GM19239 (cell line): ENCODE data around the gene EEF1G.
"Not testable (repeated sequence)": the region's sequence is repeated elsewhere in the genome, so short reads cannot be mapped to it uniquely, and the experiment has no call there.

ENCODE experiments used
- DNase-seq: peaks from one replicate; pipeline ENCODE4 v3.0.0; 2011; ENCODE audit warnings: low spot score; ENCODE audit not compliant: insufficient read length
- FAIRE-seq: peaks from 2 replicates; lab custom pipeline; 2011; peaks lifted over from hg19 to GRCh38; lab: Jason Lieb, UNC

EEF1G gene

DNA sequence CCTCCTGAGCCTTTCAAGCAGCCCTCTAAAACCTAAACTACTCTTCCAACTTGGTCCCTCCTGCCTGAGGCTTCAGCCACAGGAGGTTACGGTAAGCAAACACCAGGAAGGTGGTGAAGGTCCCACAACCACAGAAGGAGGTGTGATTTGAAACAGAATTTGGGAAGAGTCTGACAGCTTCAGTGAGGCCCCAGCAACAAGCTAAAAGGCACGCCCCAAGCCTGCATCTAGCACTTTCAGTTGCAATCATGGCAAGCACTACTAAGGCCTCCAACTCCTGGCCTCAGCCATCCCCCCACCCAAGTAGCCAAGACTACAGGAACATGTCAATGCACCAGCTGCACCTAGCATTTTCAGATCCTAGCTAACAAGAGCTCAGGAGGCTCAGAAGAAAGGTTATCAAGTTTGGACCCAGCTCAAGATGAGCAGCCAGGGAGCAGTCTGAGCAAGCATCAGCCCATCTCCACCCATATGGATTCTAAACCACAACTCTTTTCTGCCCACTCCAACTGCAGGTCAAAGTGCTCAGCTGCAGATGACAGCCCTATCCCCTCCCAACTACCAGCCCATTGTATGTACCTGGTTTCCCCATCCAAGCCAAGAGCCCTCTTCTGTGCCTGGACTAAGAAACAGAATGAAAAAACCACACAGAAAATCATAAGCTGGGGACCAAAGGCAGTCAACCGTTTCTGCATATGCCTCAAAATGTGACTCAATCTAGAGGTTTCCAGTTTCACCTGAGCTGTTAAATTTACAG is 16.6 kb downstream of the EEF1G start:
- FAIRE-seq (peak; percentile 84), DNase-seq (no peak)

DNA sequence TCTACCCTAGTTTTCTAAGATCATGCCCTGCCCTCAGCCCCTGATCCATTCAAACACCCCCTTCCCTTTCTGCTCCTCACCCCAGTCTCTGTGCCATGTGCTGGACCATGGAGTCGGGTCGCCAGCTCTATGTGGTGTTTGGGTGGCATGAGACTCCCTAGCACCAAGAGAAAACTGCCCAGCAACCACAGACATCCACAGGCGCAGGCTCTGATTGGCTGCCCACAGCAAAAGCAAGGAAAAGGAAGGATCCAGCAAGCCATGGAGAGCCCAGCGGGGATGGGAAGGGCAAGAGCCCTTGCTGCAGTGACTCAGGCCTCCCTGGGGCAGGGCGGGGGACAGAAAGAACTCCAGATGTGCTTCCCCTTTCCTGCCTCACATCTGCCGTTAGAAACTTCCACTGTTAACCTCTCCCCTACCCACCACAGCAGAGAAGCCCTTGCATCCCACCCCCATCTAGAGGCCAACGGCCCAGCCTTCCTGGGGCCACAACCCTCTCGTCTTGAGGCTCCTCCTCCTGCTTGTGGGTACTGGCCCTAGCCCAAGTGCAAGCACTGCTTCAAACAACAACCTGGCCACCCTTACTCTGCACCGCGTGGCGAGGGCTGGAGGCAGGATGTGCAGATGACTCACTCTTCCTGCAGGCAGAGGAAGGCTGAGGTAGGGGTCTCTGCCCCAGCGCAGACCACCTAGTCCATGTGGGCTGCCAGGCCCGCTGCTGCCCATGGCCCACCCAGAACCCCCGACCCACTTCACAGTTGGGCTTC is 17.4 kb downstream of the EEF1G start:
- DNase-seq (no peak), FAIRE-seq (no peak)

DNA sequence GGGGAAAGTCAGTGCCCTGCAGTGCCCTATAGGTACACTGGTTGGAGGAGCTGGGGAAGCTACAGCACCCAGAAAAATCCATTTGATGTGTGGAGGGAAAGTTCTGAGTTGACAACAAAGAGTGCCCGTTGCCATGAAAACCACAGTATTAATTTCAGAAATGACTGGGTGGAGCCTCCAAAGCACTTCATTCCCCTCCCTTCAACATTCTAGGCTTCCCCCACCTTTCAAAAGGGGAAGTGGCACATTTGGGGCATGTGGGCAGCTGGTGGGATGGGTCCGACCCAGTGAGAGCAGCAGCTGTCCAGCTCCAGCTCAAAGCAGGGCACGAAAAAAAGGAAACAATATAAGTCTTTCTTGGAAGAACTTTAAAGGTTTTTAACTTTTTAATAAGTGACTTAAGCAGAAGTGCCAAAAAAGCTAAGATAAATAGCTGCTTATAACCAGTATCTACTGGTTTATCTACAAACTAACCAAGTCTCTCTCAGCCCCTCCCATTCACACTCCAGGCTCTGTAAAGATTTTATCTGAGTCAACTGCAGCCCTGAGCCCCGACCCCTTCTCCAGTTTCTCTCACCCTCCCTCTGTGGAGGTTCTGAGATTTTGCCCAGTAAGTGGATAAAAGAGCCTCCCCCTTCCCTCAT is 18.1 kb downstream of the EEF1G start:
- FAIRE-seq (peak; percentile 89), DNase-seq (no peak)

DNA sequence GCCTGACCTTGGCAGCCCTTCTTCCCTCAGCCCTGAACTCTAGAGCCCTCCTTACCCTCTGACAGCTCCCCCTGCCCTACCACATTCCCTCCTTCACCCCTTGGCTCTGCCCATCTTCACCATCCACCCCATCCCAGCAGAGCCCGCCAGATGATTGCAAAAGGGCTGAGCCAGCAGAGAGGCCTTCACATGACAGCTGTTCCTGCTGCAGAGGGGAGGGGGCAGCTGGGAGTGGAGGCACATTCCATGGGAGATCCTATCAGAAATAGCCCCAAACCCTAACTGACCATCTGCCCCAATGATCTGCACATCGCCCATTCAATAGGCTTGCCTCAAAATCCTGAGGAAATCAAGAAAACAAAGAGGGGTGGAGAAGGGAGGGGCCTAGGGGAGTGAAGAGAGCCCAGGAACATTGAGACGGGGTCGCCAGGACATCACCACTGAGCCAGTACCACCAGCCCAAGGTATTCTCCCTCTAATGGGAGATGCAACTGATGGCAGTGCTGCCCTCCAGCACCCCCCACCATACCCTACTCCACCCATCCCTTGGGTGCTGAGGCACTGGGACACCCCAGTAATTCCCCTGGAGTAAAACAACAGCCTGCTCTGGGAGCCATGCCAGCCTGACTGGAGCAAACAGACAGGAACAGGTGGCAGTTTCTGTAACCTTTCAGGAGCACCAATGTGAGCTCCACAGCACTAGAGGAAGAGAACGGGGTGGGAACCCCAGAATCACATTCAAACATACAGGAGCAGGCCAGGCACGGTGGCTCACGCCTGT is 19.1 kb downstream of the EEF1G start:
- DNase-seq (no peak), FAIRE-seq (no peak)

DNA sequence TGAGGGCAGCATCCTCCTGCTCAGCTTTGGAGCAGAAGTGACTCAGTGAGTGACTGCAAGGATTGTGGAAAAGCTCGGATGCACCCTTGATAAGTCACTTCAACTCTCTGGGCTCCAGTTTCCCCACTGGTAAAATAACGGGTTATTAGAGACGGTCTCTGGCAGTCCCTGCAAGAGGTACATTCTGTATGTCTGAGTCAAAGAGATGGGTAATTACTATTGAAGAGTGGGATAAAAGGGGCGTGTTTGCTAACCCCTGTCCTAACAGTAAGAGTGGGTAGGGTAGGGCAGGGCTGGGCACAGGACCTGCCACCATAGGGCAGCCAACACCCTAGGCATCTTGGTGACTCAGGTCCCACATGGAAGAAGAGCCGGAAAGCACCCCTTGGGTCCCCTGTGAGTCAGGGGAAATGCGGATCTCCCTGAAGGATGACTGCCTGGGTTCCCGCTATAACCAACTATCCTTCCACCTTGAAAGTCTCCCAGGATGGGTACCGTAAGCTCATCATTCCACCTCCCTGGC is 19.8 kb downstream of the EEF1G start:
- DNase-seq (no peak), FAIRE-seq (no peak)

DNA sequence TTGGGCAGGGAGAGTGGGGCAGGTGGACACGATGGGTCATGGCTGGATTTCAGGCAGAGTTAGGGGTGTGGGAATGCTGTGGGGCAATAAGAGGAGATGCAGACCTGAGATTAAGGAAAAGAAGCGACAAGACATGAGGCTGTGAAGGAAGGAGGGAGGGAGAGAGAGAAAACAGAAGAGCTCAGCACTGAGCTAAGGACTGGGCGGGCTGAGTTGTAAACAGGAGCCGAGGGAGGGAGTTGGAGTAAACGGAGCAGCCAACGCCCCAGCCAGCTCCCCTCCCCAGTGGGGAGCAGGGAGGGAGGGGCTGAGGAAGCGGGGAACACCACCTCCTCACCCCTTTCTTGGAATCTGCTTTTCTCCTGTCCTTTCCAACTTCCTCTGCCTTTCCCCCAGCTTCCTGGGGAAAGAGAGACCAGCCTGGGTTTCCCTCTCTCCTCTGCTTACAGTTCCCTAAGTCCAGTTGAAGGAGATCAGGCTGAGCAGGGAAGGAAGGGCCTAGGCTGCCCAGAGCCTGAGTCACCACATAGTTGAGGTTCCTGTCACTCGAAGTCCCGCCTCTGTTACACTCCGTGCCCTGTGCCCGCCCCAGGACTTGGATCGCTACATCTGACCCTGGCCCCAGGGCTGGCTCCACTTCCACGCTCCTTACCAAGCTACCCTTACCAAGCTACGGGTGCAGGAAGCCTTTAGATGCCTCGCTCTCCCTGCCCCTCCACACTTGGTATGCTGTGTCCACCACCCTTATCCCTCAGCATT is 20.4 kb downstream of the EEF1G start:
- no peak for DNase-seq
- FAIRE-seq = no peak

DNA sequence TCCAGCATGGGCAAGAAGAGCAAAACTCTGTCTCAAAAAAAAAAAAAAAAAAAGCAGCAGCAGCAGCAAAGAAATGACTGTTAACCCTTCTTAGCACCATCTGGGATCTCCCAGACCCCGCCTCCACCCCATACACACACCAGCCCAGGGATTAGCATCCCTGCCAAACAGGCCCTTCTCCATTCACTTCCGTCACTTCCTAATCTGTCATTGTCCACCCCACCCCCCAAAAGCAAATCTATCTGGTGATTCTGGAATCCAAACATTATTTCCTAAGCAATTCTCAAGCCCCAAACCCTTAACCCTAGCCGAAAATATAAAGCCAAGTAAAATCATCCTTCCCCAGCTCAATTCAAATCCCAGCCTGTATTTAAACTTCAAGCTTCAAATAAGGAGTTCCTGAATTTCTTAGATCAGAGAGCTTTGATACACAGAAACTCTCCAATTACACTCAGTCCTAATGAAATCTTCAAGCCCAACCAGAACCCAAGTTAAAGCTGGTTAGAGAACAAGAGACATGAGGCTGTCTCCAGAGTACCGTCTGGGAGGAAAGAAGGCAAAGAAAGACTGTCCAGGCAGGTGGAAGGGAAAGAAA is 21.1 kb downstream of the EEF1G start:
- FAIRE-seq (no peak), DNase-seq (no peak)

DNA sequence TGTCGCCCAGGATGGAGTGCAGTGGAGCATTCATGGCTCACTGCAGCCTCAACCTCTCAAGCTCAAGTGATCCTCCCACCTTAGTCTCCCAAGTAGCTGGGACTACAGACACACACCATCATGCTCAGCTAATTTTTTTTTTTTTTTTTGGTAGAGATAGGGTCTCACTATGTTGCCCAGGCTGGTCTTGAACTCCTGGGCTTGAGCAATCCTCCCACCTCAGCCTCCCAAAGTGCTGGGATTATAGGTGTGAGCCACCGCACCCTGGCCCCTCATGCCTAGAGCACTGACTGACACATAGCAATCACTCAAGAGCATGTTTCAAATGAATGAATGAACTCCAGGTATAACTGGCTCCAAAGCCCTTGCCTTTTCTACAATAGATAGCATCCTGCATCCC is 23.2 kb downstream of the EEF1G start:
- not testable (repeated sequence) for DNase-seq, FAIRE-seq

DNA sequence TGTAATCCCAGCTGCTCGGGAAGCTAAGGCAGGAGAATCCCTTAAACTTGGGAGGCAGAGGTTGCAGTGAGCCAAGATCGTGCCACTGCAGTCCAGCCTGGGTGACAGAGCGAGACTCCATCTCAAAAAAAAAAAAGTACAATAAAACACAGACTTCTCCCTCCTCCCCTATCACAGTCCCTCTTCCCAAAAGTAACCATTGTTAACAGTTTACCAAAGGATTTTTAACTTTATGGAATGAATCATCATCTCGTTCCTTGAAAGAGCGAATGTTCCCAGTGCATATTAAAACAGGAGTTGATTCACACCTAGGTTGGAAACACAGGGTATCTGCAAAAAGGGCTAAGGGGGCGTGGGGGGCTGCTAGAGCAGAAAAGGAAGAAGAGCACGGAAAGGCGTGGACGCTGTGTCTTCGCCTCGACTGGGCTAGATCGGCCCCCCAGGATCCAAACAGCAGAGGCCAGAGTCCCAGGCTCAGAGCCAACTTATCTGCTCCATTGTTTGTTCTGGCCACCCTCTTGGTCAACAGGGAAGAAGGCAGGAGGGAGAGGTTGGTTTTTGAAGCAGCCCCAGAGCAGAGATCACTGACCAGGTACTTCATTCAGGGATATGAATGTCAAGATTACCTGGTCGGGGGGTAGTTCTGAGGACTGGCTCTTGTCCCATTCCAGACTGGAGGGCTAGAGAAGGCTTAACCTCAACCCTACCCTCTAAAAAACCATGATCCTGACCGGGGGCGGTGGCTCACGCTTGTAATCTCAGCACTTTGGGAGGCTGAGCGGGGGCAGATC is 25.0 kb downstream of the EEF1G start:
- DNase-seq = no peak
- no peak for FAIRE-seq

DNA sequence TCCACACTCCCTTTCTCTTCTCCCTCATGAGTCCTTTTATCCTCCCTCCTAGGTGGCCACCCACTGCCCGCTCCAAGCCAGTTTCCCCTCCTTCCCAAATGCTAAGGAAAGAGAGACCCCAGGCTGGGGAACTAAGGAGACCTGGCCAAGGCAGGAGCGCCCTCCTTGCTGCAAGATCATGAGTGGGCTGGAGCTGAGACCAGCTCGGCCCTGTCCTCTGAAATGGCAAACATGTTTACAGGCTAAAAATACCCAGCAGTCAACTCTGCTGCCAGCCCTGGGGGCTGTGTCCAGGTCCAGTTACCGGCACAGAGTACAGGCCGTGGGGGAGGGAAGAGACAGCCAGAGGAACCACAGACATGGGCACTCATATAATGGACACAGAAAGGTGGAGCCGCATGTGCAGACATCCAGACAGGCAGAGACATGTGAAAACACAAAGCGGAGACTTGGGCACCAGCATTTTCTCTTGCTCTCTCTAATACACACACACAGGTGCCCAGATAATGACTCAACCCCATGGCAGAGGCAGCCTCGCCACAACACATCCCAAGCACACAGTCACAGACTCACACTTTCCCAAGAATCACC is 25.9 kb downstream of the EEF1G start:
- DNase-seq (no peak), FAIRE-seq (no peak)

DNA sequence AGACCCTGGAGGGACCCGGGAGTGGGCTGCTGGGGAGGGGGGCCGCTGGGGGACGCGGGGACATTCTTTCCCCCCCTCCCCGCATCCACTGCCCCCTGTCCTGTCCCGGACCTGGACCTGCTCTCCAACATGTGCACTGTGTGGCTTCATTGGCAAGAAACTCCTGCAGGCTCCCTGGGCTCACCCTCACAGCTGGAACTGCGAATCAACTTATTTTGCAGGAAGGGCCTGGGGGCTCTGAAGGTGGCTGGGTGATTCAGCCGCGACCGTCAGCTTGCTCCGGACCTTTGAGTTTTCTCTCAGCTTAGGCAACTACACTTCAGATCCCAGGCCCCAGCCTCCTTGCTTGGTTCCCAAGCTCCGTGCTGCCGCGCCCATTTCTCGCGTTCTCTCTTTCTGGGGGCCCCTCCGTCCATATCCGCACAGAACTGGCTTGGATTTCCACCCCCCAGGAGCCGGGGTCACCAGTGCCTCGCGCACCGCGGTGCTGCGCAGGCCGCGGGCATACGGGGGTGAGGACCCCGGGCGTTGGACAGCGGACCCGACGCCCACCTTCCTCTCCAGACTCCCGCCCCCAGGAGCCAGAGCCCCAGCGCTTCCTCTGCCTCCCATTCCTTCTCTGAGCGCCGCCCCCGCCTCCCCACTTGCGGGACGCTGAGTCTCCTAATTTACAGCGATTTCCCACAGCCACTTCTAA is 26.6 kb downstream of the EEF1G start:
- DNase-seq = no peak
- no peak for FAIRE-seq

DNA sequence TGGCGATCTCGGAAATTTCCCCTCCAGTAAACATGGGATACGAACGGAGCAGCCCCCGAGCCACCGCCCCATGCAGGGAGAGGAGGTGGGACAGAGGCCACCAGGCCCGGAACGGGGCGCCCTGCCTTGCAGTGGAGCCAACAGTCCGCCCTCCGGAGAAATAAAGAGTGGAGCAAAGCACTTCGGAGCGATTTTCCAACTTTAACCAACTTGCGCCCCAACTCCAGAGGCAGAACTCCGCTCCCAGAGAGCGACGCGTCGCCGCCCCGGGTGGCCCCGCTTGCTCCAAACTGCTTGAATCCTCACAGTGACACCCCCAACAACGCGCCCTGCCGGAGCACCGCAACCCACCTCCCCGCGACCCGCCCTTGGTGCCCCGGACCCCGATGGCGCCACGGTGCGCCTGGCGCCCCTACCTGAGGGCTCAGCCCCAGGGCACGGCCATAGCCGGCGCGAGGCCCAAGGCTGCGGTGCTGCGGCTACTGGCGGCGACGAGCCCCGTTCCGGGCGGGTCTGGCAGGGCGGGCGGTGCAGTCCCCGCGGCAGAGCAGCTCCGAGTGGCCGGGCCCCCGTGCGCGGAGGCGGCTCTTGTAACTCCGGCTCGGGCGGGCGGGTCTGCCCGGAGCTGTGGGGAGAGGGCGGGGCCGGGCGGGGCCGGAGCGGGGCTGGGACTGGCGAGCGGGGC is 27.3 kb downstream of the EEF1G start, which contains the start of gene AHNAK:
Gene AHNAK, minus strand, starts transcription at position 563 of the 685 bp plus-strand sequence. CDS start 10,708 bp downstream, outside the sequence.
- FAIRE-seq (no peak), DNase-seq (no peak)

DNA sequence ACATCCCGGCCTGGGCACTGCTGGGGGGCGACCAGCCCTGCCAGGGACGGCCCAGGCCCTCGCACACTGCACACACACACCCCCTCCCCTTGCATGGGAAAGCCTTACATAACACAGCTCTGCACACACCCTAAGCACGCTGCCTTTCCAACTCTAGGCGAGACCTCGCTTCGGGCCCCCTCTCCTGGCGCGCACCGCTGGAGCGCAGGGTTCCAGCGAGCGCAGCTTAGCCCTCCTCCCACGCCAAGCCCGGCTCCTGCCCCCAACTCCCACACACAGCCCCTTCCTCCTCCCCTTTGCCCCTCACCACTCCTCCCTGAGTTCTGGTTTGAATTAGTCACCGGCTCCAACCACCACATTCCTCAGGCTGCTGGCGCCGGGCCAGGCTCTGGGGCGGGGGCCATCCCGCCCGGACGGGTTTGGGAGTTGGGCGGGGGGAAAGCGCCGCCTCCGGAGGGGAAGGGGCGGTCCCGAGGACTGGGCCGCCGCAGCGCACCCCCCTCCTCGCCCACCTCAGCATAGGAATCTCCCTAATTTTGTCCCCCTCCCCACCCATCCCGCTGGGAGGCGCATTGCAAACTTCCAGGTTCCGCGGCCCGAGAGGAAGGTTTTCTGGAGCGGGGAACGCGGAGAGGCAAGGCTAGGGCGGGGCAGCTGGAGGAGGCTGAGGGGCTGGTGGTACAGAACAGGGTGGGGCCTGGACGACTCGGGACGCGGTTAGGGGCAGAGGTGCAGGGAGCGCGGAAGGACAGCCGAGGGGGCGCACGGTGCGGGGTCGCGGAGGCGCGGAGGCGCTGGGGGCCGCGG is 28.1 kb downstream of the EEF1G start:
- FAIRE-seq (no peak), DNase-seq (no peak)

DNA sequence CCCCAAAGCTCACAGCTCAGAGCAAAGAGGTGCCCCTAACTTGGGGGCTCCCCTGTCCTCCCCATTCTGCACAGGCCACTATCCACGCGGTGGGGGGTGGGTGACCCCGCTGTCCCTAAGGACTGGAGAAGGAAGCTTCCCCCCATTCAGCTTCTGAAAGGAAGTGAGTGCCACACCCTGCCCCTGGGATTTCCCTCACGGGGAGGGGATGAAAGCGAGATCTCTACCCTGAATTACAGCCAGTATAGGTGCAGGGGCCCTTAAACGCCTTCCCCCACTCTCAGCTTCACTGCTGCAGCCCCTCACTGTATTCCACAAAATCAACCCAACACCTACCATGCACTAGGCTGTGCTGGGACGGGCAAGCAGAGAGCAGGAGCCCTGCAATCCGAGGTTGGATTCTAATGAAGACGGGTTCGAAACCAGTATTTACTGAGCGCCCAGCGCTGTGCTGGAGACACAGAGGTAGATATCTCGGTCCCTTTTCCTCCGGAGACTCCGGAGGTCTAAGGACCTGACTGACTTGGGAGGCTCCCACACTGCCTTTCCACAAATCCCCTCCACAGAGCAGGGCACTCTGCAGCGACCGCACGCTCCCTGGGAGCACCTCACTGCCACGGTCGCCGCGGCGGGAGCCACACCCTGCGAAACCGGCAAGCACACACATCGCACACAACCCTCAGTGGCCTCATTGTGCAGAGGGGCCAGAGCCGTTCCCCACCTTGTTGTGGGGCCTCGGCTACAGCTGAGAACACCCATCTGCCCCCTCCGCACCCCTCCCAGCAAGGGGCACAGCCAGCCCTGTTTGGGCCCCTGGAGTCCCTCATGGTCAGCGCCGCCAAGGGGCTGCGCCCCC is 28.9 kb downstream of the EEF1G start:
- DNase-seq (no peak), FAIRE-seq (peak; percentile 57)
